ENCODE results near the gene SSR1.
"Not testable (repeated sequence)": the region's sequence is repeated elsewhere in the genome, so short reads cannot be mapped to it uniquely, and the experiment has no call there.

Gene SSR1

DNA sequence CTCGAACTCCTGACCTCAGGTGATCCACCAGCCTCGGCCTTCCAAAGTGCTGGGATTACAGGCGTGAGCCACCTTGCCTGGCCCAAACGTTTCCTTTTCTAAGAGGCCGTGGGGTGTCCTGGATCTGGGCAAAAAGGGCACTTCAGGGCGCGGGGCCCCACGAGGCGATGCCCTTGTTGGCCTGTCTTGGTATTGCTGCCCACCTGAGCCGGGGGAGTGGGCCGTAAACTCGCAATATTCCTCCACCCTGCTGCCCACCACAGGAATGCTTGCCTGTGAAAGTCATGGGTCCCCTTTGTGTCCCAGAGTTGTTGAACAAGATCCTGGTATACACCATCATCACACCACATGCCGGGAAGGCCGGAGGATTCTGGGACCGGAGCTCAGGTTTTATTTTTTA is 49.0 kb downstream of the SSR1 start:
- Histone ChIP-seq H3K4me1 (ENCODE audit: insufficient read depth, low read length) (peaks cover 9% of the 10 kb centered on the region), H3K9ac (ENCODE audit: low read depth, low read length) (no peak overlapping the region), H3K27ac (ENCODE audit: low read depth, low read length) (no peak overlapping the region), H3K27me3 (ENCODE audit: insufficient read depth, low read length) (no peaks in the 10 kb centered on the region), H3K4me3 (ENCODE audit: low read length) (no peak overlapping the region), H3K36me3 (ENCODE audit: insufficient read depth, low read length) (no peaks in the 10 kb centered on the region), H3K9me3 (ENCODE audit: insufficient read depth, low read depth, low read length) (no peaks in the 10 kb centered on the region)
- 94% methylated on average over 15 of the region's 15 CpGs for WGBS

DNA sequence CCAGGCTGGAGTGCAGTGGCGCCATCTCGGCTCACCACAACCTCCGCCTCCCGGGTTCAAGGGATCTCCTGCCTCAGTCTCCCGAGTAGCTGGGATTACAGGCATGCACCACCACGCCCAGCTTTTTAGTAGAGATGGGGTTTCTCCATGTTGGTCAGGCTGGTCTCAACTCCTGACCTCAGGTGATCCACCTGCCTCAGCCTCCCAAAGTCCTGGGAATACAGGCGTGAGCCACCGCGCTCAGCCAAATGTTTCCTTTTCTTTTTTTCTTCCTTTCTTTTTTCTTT is 49.5 kb downstream of the SSR1 start:
- H3K9ac ChIP-seq (ENCODE audit: low read depth, low read length); H3K27ac ChIP-seq (ENCODE audit: low read depth, low read length); H3K36me3 ChIP-seq (ENCODE audit: insufficient read depth, low read length); H3K9me3 ChIP-seq (ENCODE audit: insufficient read depth, low read depth, low read length); H3K4me1 ChIP-seq (ENCODE audit: insufficient read depth, low read length); H3K4me3 ChIP-seq (ENCODE audit: low read length); H3K27me3 ChIP-seq (ENCODE audit: insufficient read depth, low read length): not testable (repeated sequence)
- 97% methylated on average over 9 of the region's 9 CpGs for WGBS

DNA sequence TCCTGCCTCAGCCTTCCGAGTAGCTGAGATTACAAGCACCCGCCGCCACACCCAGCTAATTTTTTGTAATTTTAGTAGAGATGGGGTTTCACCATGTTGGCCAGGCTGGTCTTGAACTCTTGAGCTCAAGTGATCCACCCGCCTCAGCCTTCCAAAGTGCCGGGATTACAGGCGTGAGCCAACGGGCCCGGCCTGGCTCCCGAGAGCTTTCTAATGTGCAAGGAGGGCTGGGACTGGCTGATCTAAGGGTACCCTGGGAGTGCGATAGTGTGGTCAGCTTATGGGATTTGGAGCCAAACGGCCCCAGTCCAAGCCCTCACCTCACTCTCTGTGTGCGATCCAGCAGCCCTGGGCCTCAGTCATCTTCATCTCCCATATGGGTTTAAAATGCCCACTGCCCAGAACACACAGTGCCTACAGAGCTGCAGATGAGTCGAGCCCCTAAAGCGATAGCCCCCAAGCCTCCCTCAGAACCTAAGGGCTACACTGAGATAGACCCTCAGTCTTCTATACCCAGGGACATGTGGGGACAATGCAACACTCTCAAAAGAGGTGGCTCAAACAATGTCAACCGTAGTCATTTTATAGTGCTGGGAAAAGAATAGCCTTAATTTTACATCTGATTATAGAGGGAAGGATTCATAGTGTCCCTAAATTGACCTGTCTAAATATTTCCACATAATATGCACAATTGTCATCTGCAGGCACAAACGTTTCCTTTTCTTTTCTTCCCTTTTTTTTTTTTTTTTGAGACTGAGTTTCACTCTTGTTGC is 50.1 kb downstream of the SSR1 start:
- no peak overlapping the region for H3K27ac ChIP-seq (ENCODE audit: low read depth, low read length)
- no peaks in the 10 kb centered on the region for H3K27me3 ChIP-seq (ENCODE audit: insufficient read depth, low read length)
- 96% methylated on average over 16 of the region's 16 CpGs for WGBS
- no peak overlapping the region for H3K9ac ChIP-seq (ENCODE audit: low read depth, low read length)
- no peak overlapping the region for H3K4me3 ChIP-seq (ENCODE audit: low read length)
- H3K4me1 ChIP-seq (ENCODE audit: insufficient read depth, low read length): peaks cover 9% of the 10 kb centered on the region
- H3K9me3 ChIP-seq (ENCODE audit: insufficient read depth, low read depth, low read length): no peaks in the 10 kb centered on the region
- H3K36me3 ChIP-seq (ENCODE audit: insufficient read depth, low read length): no peaks in the 10 kb centered on the region

DNA sequence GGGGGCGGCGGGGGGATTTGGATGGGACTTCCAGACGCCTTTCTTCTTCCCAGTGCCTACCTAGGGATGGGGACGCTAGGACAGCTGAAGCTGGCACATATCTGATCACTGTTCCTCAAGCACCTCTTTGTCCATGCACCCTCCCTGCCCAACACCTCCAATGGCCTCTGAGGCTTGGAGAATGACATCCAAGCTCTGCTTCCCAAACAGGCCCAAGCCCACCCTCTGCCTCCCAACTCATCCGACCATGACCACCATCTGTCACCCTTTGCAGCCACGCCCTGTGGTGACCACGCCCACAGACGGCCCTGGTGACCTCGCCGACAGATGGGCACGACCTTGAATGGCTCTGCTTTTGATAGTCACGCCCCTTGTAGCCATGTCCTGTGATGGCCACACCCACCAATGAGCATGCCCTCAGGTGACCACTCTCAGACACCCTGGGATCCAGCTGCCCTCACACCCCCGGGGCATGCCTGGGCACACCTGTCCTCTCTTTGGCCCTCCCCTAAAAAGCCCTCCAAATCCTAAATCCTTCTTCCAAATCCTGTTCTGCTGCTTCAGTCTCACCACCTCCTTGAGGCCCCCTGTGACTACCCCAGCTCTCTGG is 51.0 kb downstream of the SSR1 start:
- Histone ChIP-seq H3K4me3 (ENCODE audit: low read length) (peak overlapping the region; percentile 62), H3K36me3 (ENCODE audit: insufficient read depth, low read length) (no peaks in the 10 kb centered on the region), H3K9me3 (ENCODE audit: insufficient read depth, low read depth, low read length) (no peaks in the 10 kb centered on the region), H3K9ac (ENCODE audit: low read depth, low read length) (no peak overlapping the region), H3K4me1 (ENCODE audit: insufficient read depth, low read length) (peaks cover 9% of the 10 kb centered on the region), H3K27ac (ENCODE audit: low read depth, low read length) (peak overlapping the region; percentile 46; the same call in 1 of the 2 replicates), H3K27me3 (ENCODE audit: insufficient read depth, low read length) (no peaks in the 10 kb centered on the region)
- 72% methylated on average over 13 of the region's 13 CpGs for WGBS

DNA sequence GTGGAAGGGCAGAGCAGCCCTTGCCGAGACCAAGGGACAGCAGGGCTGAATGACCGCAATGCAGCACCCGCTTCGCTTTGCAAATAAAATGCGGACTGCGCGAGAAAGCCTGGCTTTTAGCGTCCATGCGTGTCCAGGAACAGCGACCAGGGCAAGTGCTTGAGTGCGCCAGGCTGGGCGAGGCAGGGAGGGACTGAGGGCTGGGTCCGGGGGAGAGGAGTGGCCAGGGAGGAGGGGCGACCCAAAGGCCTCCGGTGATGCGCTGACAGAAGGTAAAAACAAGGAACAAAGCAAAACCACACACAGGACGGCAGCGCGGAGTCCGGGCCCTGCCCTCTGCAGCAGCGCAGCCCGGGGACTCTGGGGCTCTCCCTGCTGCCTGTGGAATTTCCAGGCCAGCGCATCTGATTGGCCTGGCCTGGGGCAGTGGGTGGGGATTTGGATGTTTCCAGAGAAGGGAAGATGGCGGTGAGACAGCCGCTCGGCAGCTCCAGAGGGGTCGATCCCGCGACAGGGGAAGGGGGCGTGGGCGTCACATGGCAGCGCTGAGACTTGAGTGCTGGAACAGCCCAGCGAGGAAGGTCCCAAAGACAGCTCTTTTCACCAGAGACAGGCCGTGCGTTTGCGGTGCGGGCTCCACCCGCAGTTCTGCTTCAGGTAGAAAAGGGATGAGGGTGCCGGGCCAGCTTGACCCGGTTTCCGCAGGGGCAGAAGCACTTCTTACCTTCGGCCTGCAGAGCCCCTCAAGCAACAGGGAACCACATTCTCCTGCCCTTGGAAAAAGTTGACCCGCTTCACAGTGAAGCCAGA is 51.8 kb downstream of the SSR1 start:
- Histone ChIP-seq H3K27me3 (ENCODE audit: insufficient read depth, low read length) (no peaks in the 10 kb centered on the region), H3K4me1 (ENCODE audit: insufficient read depth, low read length) (peaks cover 9% of the 10 kb centered on the region), H3K27ac (ENCODE audit: low read depth, low read length) (peak overlapping the region; percentile 60; the same call in 1 of the 2 replicates), H3K9me3 (ENCODE audit: insufficient read depth, low read depth, low read length) (no peaks in the 10 kb centered on the region), H3K4me3 (ENCODE audit: low read length) (peak overlapping the region; percentile 62), H3K9ac (ENCODE audit: low read depth, low read length) (peak overlapping the region; percentile 64), H3K36me3 (ENCODE audit: insufficient read depth, low read length) (no peaks in the 10 kb centered on the region)
- 5% methylated on average over 43 of the region's 43 CpGs for WGBS

DNA sequence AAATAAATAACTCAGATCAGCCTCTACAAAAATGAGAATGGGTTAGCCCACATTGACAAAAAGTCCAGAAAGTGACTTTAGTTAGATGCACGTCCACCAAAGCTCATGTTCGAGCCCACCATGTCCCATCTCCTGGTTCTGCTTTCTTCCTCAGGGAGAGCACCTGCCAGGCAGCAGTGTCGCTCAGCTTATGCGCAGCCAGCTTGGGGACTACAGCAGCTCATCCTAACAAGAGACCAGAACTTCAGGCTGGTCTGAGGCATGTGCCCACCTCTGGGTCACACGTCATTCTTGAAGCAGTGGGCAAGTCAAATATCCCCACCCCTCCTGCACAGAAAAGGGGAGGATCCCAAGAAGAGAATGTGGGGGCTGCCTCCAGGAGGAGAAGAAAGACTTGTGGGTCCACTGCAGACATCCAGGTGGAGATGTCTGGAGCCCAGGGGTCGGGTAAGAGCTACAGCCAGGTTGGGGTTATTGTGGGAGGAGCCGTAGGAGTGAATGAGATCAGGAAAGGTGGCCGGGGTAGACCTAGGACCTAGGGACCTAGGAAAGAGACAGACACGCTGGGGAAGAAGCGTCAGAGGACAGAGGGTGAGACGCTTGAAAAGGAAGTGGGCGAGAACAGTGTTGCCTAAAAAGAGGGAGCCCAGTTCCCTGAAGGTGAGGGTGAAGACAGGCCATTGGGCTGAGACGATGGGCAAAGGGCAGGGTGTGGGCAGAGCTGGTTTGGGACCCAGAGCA is 52.5 kb downstream of the SSR1 start:
- H3K4me1 ChIP-seq (ENCODE audit: insufficient read depth, low read length): peaks cover 9% of the 10 kb centered on the region
- WGBS: 58% methylated on average over 12 of the region's 13 CpGs
- H3K9ac ChIP-seq (ENCODE audit: low read depth, low read length): peak overlapping the region; percentile 64
- H3K36me3 ChIP-seq (ENCODE audit: insufficient read depth, low read length): no peaks in the 10 kb centered on the region
- H3K27ac ChIP-seq (ENCODE audit: low read depth, low read length): peak overlapping the region; percentile 60; the same call in 1 of the 2 replicates
- H3K27me3 ChIP-seq (ENCODE audit: insufficient read depth, low read length): no peaks in the 10 kb centered on the region
- peak overlapping the region; percentile 62 for H3K4me3 ChIP-seq (ENCODE audit: low read length)
- peaks cover 5% of the 10 kb centered on the region for H3K9me3 ChIP-seq (ENCODE audit: insufficient read depth, low read depth, low read length)

DNA sequence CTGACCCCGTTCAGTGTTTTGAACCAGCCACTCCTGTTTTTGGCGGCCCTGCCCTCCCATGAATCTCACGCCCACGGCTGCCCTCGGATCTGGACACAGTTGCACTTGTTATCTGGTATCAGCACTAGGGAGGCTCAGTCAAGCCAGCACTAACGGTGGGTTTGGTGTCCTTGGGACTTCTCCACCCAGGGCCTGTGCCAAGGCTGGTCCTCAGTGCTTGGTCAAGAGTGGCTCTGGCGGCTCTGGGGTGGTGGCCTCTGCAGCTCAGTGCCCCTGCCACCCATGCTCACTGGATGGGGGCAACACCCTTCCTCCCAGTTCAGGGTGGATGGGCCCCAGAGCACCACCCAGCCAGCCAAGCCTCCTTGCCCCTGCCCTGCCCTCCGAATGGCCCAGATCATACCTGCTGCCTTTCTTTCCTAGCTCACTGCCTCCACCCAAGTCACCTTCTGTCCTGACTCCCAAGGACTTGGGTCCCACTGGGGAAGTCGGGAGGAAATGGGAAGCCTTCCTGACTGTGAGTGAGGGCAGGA is 54.7 kb downstream of the SSR1 start:
- H3K9me3 ChIP-seq (ENCODE audit: insufficient read depth, low read depth, low read length): peaks cover 8% of the 10 kb centered on the region
- WGBS: 93% methylated on average over 9 of the region's 9 CpGs
- no peaks in the 10 kb centered on the region for H3K36me3 ChIP-seq (ENCODE audit: insufficient read depth, low read length)
- H3K4me1 ChIP-seq (ENCODE audit: insufficient read depth, low read length): peaks cover 9% of the 10 kb centered on the region
- H3K9ac ChIP-seq (ENCODE audit: low read depth, low read length): no peak overlapping the region
- no peaks in the 10 kb centered on the region for H3K27me3 ChIP-seq (ENCODE audit: insufficient read depth, low read length)
- no peak overlapping the region for H3K27ac ChIP-seq (ENCODE audit: low read depth, low read length)
- no peak overlapping the region for H3K4me3 ChIP-seq (ENCODE audit: low read length)

DNA sequence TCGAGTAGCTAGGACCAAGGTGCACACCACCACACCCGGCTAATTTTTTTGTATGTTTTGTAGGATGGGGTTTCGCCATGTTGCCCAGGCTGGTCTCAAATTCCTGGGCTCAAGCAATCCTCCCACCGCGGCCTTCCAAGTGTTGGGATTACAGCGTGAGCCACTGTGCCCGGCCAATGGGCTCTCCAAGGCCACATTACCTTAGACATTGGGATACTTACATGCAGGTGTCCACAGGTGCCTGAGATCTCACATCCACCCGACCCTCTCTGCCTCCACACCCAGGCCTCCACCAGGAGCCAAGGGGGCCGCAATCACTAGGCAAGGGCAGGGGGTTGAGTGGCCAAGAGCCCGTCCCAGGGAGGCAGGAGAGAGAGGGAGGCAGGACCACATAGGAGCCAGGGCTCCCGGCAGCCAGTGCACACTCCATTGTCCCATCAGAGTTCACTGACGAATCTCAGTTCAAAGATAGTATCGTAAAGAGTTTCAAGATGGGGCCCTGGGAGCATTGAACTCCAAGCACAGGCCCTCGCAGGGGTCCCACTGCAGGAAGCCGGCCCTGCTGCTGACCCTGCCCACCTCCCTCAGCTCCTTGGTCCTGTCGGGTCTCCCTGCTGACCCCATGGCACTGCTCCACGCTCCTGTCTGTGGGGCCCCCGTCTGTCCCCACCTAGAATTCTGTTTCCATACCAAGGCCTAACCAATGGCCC is 55.3 kb downstream of the SSR1 start:
- 94% methylated on average over 18 of the region's 18 CpGs for WGBS
- Histone ChIP-seq H3K4me1 (ENCODE audit: insufficient read depth, low read length) (peaks cover 9% of the 10 kb centered on the region), H3K4me3 (ENCODE audit: low read length) (no peak overlapping the region), H3K9ac (ENCODE audit: low read depth, low read length) (no peak overlapping the region), H3K27me3 (ENCODE audit: insufficient read depth, low read length) (no peaks in the 10 kb centered on the region), H3K36me3 (ENCODE audit: insufficient read depth, low read length) (no peaks in the 10 kb centered on the region), H3K27ac (ENCODE audit: low read depth, low read length) (no peak overlapping the region), H3K9me3 (ENCODE audit: insufficient read depth, low read depth, low read length) (peaks cover 8% of the 10 kb centered on the region)

DNA sequence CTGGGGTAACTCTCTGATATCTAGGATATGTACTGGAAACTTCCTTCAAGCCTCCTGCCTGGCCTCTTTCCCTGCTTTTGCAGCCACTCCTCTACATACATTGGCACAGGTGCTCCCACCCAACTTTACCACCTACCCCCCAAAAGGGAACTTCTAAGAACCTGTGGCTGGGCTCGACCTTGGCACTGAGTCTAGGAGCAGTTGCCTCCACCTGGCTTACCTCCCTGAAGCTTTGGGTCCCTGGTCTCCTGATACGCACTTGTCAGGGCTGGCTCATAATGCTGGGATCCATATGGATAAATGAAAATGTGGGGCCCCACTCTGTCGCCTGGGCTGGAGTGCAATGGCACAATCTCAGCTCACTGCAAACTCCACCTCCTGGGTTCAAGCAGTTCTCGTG is 56.2 kb downstream of the SSR1 start:
- WGBS: 89% methylated on average over 4 of the region's 4 CpGs
- Histone ChIP-seq H3K27me3 (ENCODE audit: insufficient read depth, low read length) (no peaks in the 10 kb centered on the region), H3K9ac (ENCODE audit: low read depth, low read length) (no peak overlapping the region), H3K27ac (ENCODE audit: low read depth, low read length) (no peak overlapping the region), H3K36me3 (ENCODE audit: insufficient read depth, low read length) (peaks cover 3% of the 10 kb centered on the region), H3K4me3 (ENCODE audit: low read length) (no peak overlapping the region), H3K9me3 (ENCODE audit: insufficient read depth, low read depth, low read length) (peaks cover 8% of the 10 kb centered on the region), H3K4me1 (ENCODE audit: insufficient read depth, low read length) (peaks cover 9% of the 10 kb centered on the region)

DNA sequence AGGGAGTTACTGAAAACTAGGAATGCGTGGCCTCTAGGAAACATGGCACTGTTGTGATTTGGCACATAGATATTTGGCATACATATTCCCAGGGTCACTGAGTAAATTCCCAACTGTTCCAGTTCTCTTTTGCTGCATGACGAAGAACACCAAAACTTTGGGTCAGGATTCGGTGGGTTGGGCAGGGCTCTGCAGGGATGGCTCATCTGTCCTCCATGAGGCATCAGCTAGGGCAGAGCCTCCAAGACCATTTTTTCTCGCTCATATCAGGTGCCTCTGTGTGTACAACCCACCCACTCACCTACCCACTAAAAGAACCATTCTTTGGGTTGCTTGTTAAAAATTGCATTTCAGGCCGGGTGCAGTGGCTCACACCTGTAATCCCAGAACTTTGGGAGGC is 57.1 kb downstream of the SSR1 start:
- Histone ChIP-seq H3K4me3 (ENCODE audit: low read length) (no peak overlapping the region), H3K9ac (ENCODE audit: low read depth, low read length) (no peak overlapping the region), H3K27me3 (ENCODE audit: insufficient read depth, low read length) (no peaks in the 10 kb centered on the region), H3K36me3 (ENCODE audit: insufficient read depth, low read length) (peaks cover 7% of the 10 kb centered on the region), H3K27ac (ENCODE audit: low read depth, low read length) (no peak overlapping the region), H3K9me3 (ENCODE audit: insufficient read depth, low read depth, low read length) (peaks cover 8% of the 10 kb centered on the region), H3K4me1 (ENCODE audit: insufficient read depth, low read length) (peaks cover 8% of the 10 kb centered on the region)
- 96% methylated on average over 5 of the region's 5 CpGs for WGBS
